OCI-LY3 (cell line): Measurements from ENCODE around the gene MLF1.

Source experiments
- H2AFZ ChIP-seq: fragments of 200-600, 300-600 bp; shearing (Covaris generic); 2 replicates; pipeline ENCODE4 v1.6.0; 2014; ENCODE audit warnings: antibody characterized with exemption, low read depth, low read length
- H3K27ac ChIP-seq: fragments of 200-600, 300-600 bp; sonication (generic); 2 replicates; pipeline ENCODE4 v1.5.1; 2014; ENCODE audit warnings: mild to moderate bottlenecking, low read length, moderate library complexity, mixed read lengths
- H3K27me3 ChIP-seq: fragments of 200-600, 300-600 bp; sonication (generic); 2 replicates; pipeline ENCODE4 v1.6.1; 2014; ENCODE audit warnings: low read depth, low read length, mixed read lengths
- H3K36me3 ChIP-seq: fragments of 200-600, 300-600 bp; sonication (generic); replicated peaks from 2 replicates; pipeline ENCODE3; 2014; ENCODE audit warnings: low read depth, low read length, mixed read lengths
- H3K4me1 ChIP-seq: fragments of 300-600, 200-600 bp; sonication (generic); 2 replicates; pipeline ENCODE4 v1.6.1; 2014; ENCODE audit warnings: low read length, mixed read lengths
- H3K4me2 ChIP-seq: fragments of 200-600, 300-600 bp; sonication (generic); 2 replicates; pipeline ENCODE4 v1.6.1; 2014; ENCODE audit warnings: low read length, mixed read lengths
- H3K4me3 ChIP-seq: fragments of 300-600, 200-600 bp; sonication (generic); 2 replicates; pipeline ENCODE4 v1.5.1; 2014; ENCODE audit warnings: antibody characterized with exemption, mild to moderate bottlenecking, low read length, moderate library complexity
- H3K79me2 ChIP-seq: fragments of 300-600, 200-600 bp; shearing (Covaris generic); 2 replicates; pipeline ENCODE4 v1.6.1; 2014; ENCODE audit warnings: mild to moderate bottlenecking, low read length, mixed read lengths
- H3K9ac ChIP-seq: fragments of 300-600, 200-600 bp; shearing (Covaris generic); 2 replicates; pipeline ENCODE4 v1.6.0; 2014; ENCODE audit warnings: mild to moderate bottlenecking, low read length, moderate library complexity
- H3K9me3 ChIP-seq: fragments of 200-600, 300-600 bp; shearing (Covaris generic); 2 replicates; pipeline ENCODE4 v1.6.1; 2014; ENCODE audit warnings: low read length, mixed read lengths; ENCODE audit not compliant: insufficient read depth
- H4K20me1 ChIP-seq: fragments of 200-600, 300-600 bp; sonication (generic); 2 replicates; pipeline ENCODE4 v1.6.1; 2016; ENCODE audit warnings: low read length, mixed read lengths; ENCODE audit not compliant: insufficient read depth
- EZH2phosphoT487 ChIP-seq: fragments of 200-600 bp; shearing (Covaris generic); IDR thresholded peaks from 2 replicates; pipeline ENCODE4 v1.6.1; 2018; ENCODE audit warnings: antibody characterized with exemption, mixed run types, low read depth
- TF ChIP-seq, protein P1 (sequence below): fragments of 200-600, 300-600 bp; sonication (generic); IDR thresholded peaks from 2 replicates; pipeline ENCODE4 v1.5.1; 2014; ENCODE audit warnings: antibody characterized with exemption, low read length, low read depth

The MLF1 gene

DNA sequence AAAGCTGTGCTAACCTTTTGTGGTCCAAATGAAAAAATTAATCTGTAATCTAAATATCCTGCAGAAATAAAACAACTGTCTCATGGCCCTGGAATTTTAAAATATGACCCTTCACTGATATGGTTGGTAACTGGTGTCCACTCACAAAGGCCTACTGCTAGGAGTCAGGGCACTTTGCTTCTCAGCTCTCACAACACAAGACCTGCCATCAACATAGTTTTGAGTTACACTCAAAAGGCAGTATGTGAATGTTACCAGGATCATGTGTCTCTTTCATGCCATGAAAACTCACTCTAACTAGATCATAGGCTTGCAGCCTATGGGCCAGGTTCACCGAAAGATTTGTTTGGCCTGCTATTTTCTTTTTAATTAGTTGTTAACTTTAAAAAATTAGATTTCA is 10.0 kb upstream of the MLF1 start:
- Histone ChIP-seq H3K27me3 (no peaks in the 10 kb centered on the region), H3K79me2 (no peaks in the 10 kb centered on the region), H3K9me3 (no peaks in the 10 kb centered on the region), H2AFZ (no peak overlapping the region), H3K4me2 (no peak overlapping the region), H3K9ac (no peak overlapping the region), H3K4me3 (no peak overlapping the region), H3K4me1 (no peaks in the 10 kb centered on the region), H4K20me1 (no peaks in the 10 kb centered on the region), H3K36me3 (no peaks in the 10 kb centered on the region), H3K27ac (no peak overlapping the region)
- no peak for TF ChIP-seq EZH2phosphoT487
- TF ChIP-seq, protein P1, sequence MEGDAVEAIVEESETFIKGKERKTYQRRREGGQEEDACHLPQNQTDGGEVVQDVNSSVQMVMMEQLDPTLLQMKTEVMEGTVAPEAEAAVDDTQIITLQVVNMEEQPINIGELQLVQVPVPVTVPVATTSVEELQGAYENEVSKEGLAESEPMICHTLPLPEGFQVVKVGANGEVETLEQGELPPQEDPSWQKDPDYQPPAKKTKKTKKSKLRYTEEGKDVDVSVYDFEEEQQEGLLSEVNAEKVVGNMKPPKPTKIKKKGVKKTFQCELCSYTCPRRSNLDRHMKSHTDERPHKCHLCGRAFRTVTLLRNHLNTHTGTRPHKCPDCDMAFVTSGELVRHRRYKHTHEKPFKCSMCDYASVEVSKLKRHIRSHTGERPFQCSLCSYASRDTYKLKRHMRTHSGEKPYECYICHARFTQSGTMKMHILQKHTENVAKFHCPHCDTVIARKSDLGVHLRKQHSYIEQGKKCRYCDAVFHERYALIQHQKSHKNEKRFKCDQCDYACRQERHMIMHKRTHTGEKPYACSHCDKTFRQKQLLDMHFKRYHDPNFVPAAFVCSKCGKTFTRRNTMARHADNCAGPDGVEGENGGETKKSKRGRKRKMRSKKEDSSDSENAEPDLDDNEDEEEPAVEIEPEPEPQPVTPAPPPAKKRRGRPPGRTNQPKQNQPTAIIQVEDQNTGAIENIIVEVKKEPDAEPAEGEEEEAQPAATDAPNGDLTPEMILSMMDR: no peak

DNA sequence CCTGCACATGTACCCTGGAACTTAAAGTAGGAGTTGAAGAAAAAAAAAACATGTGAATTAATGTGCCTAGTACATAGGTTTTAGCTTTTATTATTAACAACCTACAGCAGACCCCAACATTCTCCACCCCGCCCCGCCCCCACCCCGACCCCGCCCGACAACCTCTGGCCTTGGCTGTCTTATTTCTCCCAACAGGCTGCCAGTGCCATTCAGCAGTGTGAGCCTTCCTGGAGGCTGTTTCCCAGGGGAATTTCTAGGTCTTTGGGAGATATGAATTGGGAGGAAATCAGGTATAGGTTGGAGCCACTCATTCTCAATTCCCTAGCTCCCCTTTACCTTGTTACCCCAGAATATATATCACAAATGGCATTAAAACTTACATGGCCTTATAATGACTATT is 8.3 kb upstream of the MLF1 start:
- Histone ChIP-seq H3K9ac (no peak overlapping the region), H3K9me3 (no peaks in the 10 kb centered on the region), H3K36me3 (no peaks in the 10 kb centered on the region), H2AFZ (no peak overlapping the region), H3K4me3 (no peak overlapping the region), H3K4me2 (no peak overlapping the region), H3K27me3 (no peaks in the 10 kb centered on the region), H3K79me2 (no peaks in the 10 kb centered on the region), H3K27ac (no peak overlapping the region), H4K20me1 (no peaks in the 10 kb centered on the region), H3K4me1 (no peaks in the 10 kb centered on the region)
- no peak for TF ChIP-seq EZH2phosphoT487
- TF ChIP-seq, protein P1: no peak

DNA sequence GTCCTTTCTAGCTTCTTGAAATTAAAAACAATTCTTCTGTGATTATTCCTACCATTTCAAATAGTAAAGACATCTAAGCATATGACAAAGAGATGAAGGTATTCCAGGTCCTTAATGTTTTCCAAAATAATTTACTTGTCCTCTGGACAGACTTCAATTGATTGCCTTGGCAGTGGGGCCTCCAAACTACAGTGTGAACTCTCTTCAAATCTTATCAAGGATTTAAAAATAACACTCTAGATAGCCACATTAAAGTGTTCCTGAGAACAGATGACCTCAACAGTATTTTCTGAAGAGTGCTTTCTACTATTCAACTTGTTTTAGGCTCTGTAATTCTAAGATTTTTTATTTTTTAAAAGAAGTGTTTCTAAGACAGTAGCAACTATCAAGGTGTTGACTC is 7.9 kb upstream of the MLF1 start:
- no peaks in the 10 kb centered on the region for H3K9me3 ChIP-seq
- H3K4me2 ChIP-seq: no peak overlapping the region
- H3K27ac ChIP-seq: no peak overlapping the region
- H4K20me1 ChIP-seq: no peaks in the 10 kb centered on the region
- no peaks in the 10 kb centered on the region for H3K36me3 ChIP-seq
- H3K4me3 ChIP-seq: no peak overlapping the region
- H3K4me1 ChIP-seq: no peaks in the 10 kb centered on the region
- no peak overlapping the region for H3K9ac ChIP-seq
- H3K79me2 ChIP-seq: no peaks in the 10 kb centered on the region
- no peaks in the 10 kb centered on the region for H3K27me3 ChIP-seq
- H2AFZ ChIP-seq: no peak overlapping the region
- no peak for TF ChIP-seq EZH2phosphoT487
- TF ChIP-seq, protein P1: no peak

DNA sequence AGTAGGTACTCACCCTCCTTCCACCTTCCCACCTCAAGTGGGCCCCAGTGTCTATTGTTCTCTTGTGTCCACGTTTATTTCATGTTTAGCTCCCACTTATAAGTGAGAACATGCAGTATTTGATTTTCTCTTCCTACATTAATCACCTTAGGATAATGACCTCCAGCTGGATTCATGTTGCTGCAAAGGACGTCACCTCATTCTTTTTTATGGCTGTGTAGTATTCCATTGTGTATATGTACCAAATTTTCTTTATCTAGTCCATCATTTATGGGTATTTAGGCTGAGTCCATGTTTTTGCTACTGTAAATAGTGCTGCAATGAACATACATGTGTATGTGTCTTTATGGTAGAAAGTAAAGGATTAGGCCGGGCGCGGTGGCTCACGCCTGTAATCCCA is 5.9 kb upstream of the MLF1 start:
- no peaks in the 10 kb centered on the region for H3K4me1 ChIP-seq
- H3K27me3 ChIP-seq: no peaks in the 10 kb centered on the region
- H3K4me3 ChIP-seq: no peak overlapping the region
- no peak overlapping the region for H3K9ac ChIP-seq
- no peak overlapping the region for H2AFZ ChIP-seq
- no peaks in the 10 kb centered on the region for H3K36me3 ChIP-seq
- no peaks in the 10 kb centered on the region for H3K79me2 ChIP-seq
- H4K20me1 ChIP-seq: no peaks in the 10 kb centered on the region
- TF ChIP-seq, protein P1: no peak
- no peak for TF ChIP-seq EZH2phosphoT487
- H3K9me3 ChIP-seq: no peaks in the 10 kb centered on the region
- no peak overlapping the region for H3K4me2 ChIP-seq
- no peak overlapping the region for H3K27ac ChIP-seq
